Stimulated activated CD4-positive, alpha-beta T cell treated with anti-CD3 and anti-CD28 coated beads, Interleukin-4, amount 100 ng/mL, for 24 hours (primary cell): ENCODE data around the gene GPM6B.

ENCODE experiments used
- DNase-seq: peaks from one replicate; pipeline ENCODE4 v3.0.0-alpha.2; 2020

Gene GPM6B, protein sequence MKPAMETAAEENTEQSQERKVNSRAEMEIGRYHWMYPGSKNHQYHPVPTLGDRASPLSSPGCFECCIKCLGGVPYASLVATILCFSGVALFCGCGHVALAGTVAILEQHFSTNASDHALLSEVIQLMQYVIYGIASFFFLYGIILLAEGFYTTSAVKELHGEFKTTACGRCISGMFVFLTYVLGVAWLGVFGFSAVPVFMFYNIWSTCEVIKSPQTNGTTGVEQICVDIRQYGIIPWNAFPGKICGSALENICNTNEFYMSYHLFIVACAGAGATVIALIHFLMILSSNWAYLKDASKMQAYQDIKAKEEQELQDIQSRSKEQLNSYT

DNA sequence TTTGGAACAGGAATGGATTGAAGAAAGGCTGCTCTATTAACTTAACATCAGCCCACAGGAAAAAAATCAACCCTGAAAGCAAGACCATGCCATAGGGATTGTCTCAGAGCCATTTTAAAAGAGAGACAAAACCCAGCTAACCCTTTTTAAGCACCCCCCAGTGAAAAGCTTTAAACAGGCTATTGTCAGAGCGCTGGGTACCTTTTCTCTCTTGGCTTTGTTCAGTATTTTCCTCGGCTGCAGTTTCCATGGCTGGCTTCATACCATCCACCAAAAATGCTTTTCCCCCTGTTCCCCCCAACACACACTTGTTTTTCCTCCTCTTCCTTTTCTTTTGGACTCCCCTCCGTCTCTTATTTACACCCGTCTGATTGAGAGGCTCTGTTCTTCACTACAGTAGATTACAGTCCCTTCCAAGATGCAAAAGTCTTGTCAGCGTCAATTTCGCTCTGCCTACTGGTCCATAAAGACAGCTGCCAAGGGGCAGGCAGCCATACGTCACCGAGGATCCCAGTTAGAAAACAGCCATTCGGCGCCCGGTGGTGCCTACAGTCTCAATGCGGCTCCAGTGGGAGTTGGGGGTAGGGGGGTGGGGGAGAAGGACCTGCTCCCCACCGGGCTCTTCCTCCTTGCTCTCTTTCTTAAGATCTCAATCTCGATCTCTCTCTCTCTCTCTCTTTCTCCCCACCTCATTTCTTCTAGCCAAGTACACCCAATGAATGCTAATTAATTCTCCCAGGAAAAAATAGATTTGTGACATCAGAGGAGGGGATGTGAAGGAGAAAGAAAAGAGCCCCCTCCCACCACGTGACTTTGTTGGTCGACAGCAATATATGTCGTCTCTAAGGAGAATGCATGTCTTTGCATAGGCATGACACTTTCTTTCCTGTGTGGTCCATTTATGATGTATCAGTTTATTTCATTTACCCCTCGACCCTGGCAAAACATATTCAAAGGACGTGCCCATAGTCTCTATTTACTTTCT lies at the start of gene GPM6B:
Gene GPM6B (minus strand): TSS at position 451 of the 985 bp plus-strand sequence. CDS start 189 bp downstream, at position 262.
- DNase-seq = no peak

DNA sequence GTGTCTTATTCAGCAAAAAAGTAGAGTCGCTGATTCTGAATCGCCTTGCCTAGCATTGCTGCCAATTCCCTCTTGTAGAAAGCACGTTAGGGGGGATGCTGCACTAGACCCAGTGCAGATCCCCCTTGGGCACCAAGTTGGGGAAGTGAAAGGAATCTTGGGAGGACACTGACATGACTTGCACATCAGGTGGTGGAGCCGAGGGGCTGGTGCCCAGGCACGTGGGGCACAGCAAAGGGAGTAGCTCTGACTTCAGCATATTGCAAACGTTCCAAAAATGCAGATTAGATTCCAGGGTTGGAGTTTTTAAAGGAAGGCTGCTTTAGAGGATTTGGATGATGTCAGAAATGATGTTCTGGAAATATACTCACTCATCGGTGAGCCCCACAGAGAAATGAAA lies 47.4 kb upstream of the GPM6B start:
- DNase-seq = no peak

DNA sequence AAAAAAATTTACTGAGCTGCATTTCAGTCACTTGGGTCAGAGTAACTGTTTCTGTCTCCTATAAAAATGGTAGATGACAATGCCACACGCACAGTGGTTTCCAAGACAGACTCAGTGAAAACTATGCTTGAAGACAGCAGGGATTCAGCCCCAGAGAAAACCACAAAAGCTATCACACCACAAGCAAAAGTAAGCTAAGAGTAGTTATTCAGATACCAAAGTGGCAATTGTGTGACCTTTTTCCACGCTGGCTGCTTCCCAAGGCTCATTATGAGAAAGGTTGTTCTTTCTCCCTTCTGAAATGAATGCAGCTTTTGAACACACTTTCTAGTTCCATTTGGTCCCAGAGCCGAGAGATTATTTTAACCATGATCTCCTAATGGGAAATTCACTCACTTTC lies 46.4 kb upstream of the GPM6B start:
- no peak for DNase-seq

DNA sequence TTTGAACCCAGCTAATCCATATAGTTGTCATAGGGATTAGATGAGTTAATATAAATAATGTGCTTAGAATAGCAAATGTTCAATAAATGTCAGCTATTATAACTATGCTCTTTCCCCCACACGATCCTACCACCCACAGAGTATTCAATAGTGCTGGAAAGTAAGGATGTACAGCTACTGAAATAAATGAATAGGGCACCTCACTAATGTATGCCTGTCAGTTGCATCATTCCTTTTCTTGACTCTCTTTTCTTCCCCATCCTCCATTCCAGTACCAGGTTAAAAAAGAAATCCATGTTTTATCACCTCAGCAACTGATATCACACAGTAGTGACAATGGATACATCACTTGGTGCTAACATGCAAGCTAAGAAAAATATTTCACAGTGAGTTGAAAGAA lies 42.8 kb upstream of the GPM6B start:
- no peak for DNase-seq

DNA sequence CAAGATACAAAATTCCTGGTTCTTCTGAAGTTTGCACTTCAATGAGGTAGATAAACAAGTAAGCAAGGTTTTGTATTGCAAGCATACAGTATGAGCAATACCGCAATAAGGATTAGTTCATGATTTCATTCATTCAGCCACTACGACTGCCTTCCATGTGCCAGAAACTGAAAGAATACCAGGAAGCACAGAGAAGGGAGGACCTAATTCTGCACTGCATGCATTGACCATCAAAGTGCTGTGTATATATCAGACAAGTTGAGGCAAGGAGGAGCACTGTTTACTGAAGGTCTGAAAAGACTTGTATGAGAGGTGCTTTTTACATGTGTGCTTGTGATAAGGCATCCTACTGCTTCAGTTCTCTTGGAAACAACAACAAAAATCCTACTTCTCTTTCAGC lies 40.9 kb upstream of the GPM6B start:
- DNase-seq = no peak

DNA sequence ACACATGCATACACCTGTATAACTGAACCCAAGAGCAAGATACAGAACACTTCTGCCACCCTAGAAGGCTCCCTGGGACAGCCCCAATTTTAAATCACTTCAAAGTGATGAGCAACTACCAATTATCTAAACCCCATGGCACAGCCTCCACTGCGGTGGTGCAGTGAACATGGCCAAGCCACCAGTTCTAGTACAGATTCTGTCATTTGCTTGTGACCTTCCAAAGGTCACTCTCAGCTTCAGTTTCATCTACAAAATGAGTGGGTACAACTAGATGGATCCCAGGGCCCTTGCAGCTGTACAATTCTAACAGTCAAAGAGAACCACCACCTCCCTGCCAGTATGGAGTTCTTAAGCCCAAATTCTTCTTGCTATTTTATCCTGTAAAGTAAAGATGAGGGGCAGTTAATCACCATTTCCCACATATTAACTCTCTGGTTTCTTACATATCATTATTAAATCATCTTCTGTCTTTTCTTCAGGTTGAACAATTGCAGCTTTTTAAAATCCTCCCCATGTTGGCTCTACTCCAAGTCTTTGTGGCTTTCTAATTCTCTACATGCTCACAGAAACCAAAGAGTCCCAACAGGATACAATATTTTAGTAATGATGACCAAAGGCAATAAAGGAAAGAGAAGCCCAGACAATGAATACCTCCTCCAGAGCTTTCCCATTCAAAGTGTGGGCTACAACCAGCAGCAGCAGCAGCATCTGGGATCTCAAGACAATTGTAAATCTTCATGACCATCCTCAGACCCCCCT lies 39.0 kb upstream of the GPM6B start:
- no peak for DNase-seq

DNA sequence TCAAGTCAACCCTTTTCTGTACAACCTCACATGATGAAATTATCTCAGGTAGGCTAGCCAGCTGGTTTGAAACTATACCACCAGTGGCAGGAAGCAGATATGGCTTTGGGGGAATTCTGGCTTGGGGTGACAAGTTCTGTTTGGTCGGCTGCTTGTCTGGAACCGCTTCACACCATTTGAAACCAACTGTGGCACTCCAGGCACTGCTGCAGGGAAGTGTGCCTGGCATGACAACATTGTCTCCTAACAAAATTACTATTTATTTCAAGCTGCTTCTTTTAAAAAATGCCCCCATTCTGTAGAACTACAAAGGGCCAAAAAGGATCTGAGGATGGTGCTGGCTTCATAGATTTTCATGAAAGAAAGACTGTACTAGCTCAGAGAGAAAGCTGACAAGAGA lies 37.1 kb upstream of the GPM6B start:
- DNase-seq = no peak

DNA sequence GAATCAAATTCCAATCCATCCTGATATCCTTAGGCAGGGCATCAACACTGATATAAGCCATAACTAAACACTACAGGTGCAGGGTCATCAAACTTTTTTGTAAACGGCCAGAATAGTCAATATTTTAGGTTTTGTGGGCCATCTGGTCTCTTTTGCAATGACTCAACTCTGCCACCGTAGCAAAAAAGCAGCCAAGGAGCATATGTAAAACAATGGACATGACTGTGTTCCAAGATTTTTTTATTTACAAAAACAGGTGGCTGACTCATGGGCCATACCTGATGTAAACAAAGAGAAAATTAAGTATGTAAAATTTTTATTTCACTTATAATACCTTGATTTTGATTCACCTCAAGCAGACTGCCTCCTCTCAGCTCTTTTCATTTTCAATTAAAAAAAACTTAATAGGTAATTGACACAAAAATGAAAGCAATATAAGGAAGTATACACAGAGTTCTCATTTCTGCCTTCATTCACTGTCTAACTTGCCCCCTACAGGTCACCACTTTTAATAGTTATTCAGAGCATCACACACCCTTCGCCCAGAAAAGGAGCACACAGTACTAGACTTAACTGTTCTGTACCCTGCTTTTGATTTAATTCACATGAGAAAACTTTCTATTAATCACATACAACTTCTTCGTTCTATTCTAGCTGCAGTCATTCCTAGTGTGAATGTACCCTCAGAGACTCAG lies 35.3 kb upstream of the GPM6B start:
- DNase-seq = no peak

DNA sequence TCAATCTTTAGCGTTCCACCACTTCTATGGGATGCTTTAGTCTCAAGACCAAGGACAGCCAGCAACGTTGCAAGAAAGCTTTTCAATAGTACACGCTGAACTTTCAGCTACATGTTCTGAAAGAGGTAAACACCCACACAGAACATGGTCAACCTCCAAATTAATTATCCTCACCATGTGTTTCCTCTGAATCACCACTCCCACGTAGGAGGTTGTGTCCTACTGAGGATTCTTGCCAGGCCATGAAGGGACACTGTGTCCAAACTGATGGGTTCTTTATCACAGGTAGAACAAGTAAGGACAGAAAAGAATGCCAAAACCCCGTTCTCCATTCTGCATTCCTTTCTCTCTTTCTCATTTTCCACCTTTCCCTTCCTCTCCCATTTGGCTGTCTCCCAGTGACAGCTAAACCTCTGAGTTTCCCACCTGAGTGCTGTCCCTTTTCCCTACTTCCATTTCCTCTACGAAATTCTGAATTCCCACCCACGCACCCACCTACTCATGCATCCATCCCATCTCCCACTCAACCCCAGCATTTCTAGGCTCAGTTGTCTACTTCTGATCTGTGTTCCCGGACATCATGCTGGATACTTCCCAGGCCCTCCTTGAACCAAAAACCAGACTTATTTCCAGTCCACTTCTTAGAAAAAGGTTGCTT lies 29.0 kb upstream of the GPM6B start:
- DNase-seq = no peak

DNA sequence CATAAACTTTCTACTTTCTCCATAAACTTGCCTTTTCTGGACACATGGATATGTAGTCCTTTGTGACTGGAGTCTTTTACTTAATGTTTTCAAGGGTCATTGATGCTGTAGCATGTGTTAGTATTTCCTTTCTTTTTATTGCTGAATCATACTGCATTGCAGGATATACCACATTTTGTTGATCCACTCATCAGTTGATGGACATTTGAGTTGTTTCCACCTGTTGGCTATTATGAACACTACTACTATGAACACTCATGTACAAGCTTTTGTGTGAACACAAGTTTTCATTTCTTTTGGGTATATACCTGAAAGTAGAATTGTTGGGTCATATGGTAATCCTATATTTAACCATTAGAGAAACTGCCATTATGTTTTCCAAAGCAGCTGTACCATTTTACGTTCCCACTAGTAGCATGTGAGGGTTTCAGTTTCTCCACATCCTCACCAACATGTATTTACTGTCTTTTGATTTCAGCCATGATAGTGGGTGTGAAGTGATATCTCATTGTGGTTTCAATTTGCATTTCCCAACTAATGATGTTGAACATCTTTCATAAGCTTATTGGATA lies 26.3 kb upstream of the GPM6B start:
- DNase-seq = no peak

DNA sequence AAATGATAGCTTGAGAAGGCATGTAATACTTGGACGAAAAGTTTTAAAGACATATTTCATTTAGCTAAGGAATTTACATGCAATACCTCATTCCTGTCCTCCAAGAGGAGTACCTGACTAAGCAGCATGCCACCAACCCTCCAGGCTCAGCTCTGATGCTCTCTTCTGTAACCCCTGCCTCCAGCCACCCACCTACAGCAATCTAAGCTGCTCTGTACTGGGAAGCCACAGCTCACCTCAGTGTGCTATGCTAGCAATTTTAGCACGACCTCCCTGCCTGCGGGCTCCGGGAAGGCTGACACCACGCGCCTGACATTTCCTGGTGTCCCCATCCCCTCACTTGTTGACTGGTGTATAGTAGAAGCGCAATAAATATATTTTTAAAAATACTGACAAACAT lies 23.2 kb upstream of the GPM6B start:
- no peak for DNase-seq

DNA sequence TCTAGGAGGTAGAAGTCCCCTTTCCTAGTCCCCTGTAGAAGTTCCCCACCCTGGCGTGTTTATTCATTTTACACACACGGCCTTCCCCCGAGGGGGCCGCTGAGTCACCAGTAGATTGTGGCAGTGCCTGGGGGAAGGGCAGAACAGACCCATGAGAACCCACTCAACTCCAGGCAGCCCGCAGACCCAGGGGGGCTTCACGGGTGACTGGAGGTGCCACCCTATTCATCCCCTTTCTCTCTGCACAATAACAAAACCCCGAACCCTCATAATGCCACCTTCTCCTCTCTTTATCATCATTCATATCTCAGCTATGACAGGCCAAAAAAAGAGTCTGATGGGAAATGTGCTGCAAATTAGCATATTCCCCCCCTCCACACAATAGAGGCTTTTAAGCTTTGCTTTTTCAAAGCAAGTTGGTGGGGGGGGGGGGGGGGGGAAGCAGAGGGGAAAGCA lies 20.4 kb upstream of the GPM6B start:
- DNase-seq = no peak

DNA sequence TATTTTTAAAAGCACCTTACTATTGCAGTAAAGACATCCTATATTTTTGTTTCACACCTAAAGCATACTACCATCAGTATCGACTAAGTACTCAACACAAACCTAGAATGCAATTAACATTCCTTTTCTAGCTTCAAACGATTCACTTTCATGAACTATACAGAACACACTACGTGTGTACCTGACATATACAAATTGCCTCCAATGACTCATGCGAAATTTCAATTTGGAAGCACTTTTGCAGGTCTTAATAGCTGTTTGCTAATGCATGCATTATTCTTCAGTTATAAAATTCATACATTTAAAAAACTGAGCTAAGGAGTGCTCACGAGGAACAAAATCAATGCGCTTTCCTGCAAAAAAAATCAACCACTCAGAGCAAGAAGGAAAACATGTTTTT lies 19.7 kb upstream of the GPM6B start:
- no peak for DNase-seq

DNA sequence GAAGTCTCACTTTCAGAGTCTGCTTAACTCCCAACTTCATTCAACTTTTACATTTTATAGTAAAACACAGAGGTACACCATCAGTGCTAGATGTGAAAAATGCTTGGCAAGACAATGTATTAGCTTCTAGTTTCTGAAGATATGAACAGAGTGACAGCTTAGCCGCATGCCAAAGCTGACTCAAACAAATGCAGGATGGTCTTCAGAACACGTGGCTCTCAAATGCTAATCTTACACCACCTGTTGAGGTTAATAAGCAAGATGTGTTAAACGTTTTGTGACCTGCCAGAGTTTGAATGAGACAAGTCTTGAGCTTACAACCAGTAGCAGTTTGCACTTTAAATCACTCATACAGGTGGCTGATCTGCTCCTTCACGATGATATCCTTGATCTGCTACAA lies 18.9 kb upstream of the GPM6B start:
- no peak for DNase-seq

DNA sequence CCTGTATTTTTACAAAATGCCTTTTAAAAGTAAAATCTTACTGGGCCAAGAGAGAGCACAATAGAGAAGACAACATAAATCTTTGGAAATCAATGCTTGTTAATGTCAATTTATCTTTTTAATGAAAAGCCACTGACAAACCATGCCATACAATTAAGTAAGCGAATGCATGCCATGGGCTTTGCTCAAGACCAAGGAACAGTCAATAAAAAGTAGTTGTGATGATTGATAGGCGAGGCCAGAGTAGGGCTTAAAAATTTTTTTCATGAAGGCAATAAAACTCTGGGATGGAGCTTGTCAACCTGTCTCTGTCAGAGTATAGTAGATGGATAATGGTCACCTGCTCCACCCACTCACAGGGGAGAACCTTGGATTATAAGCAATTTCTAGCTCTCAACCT lies 17.5 kb upstream of the GPM6B start:
- DNase-seq = no peak

DNA sequence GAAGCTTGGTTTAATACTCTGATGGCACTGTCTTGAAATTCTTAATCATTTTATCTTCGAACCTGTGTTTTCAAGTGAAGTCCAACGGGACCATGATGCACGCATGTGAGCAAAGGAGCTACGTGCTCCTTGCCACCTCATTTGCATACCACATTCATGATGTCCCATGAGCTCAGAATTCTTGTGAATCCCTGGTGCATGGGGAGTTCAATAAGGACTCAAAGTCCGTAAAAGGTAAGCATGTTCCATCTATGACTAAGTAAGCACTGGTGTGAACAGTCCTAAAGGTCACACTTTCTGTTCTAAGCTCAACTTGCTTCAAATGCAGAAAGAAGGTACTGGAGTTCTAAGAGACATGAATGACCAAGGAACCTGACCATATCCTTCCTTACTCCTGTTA lies 13.1 kb upstream of the GPM6B start:
- DNase-seq = no peak

DNA sequence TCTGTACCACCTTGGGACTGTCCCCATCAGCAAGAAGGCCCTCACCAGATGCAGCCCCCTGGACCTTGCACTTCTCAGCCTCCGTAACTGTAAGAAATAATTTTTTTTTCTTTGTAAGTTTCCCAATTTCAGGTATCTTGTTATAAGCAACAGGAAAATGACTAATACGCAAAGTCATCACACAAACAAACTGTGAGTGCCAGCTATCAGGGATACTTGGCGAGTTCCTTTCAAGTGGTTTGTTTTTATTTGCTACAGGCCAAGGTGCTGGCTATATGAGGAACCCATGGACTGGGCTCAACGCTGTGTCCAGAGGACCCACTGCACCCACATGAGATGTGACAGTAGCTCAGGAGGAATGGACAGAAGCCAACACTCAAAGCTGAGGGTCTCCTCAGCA lies 11.5 kb upstream of the GPM6B start:
- no peak for DNase-seq

DNA sequence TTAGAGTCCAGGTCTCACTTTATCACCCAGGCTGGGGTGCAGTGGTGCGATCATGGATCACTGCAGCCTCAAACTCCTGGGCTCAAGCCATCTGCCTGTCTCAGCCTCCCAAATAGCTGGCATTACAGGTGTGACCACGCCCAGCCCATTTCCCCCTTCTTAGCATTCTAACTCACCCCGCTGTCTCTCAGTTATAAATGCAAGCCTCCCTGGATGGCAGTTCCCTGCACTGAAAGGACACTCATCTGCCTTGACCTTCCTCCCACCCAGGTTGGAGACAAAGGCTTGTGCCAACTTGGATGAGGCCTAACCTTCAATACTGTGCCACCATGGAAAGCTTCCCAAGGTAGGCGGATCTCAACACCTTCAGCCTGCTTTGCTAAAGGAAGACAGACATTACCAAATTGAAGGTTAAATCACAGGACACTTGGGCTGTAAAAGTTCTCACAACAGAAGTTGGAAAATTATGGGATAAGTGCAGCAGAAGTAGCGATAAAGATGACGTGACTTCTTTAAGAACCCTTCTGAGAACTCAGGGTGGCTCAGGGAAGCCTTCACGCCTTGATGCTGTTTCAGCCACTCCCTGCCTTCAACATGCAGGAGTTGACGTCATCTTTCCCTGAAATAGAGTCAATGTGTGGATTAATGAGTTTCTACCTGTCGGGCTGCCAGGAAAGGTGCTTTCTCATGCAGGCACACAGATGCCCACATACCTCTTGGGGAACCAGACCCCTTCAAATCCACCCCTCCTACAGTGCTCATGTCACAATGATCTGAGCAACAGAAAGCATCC lies 10.6 kb upstream of the GPM6B start:
- DNase-seq = no peak

DNA sequence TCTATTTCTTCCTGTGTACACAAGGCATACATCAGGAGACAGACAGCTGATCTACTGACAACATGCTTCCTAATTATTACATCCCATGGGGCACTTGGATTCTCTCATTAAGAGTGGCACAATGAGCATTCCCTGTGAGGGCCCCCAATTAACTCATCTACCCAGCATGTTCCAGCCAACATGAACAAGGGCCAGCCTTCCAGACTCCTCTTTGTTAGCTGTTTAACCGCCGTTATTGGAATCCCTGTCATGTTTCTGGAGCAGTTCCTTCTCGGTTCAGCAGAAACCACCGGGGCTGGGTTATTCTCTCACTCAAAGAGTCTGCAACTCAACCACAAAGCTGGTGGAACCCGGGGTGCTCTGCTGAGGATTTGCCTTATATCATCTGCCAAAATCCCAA lies 9.9 kb upstream of the GPM6B start:
- no peak for DNase-seq

DNA sequence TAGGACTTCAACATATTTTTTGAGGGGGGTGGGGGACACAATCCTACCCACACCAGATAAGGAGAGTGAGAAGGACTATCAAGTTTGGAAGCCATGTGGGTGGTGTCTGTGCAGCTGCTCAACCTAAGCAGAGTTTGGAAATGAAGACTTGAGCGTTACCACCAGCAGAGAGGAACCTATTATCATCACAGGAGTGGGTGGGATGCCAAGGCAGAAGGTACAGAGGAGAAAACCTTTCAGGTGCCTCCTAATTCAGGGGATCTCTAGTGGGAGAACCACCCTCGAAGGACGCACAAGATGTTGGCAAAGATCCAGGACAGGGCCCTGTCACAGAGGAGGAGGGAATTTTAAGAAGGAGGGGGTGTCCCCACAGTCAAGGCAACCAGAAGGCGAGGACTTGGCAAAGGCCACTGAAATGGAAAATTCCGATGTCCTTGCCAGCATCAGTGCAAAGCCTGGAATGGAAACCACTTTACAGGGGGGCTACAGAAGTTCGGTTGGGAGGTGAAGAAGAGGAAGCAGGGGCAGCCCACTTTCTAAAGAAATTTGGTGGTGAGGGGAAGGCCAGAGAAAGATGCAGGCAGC lies 8.4 kb upstream of the GPM6B start:
- DNase-seq = no peak

DNA sequence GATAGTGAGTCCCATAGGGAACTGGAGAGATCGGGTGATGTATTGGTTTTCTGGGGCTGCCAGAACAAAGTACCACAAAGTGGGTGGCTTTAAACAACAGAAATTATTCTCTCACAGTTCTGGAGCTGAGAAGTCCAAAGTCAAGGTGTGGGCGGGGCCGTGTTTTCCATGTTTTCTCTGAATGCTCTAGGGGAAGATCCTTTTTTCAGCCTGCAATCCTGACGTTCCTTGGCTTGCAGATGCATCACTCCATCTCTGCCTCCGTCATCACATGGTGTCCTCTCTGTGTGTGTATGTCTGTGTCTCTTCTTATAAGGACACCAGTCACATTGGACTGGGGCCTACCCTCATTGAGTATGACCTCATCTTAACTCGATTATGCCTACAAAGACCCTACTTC lies 7.9 kb upstream of the GPM6B start:
- DNase-seq = no peak
